ENCODE results near the gene STAT5A.

The STAT5A gene

GRCh38 chr17:42339221-42339620 lies 50.9 kb downstream of the STAT5A start:
- TF ChIP-seq CTCF (IDR thresholded peaks at IDR 0.05; ENCODE audit: insufficient read depth, low read depth, low read length, missing control alignments) = no peak
- no peak overlapping the region for H3K4me3 ChIP-seq (ENCODE audit: low read depth, low read length)

GRCh38 chr17:42340691-42341127 lies 52.4 kb downstream of the STAT5A start:
- TF ChIP-seq CTCF (IDR thresholded peaks at IDR 0.05; ENCODE audit: insufficient read depth, low read depth, low read length, missing control alignments) = no peak
- DNase-seq (ENCODE audit: low read depth) = peak; percentile 74
- no peak overlapping the region for H3K4me3 ChIP-seq (ENCODE audit: low read depth, low read length)

More at GRCh38 chr17:42339221-42339620, 50.9 kb downstream of the STAT5A start:
- no peak for DNase-seq (ENCODE audit: low read depth)

- no peak for TF ChIP-seq CTCF (IDR thresholded peaks at IDR 0.05; ENCODE audit: insufficient read depth, low read depth, low read length, missing control alignments)
- peak overlapping the region; percentile 16; the same call in 1 of the 2 replicates for H3K4me3 ChIP-seq (ENCODE audit: low read depth, low read length)
- peak; percentile 40 for DNase-seq (ENCODE audit: low read depth)
Observed at GRCh38 chr17:42341568-42341967, 53.3 kb downstream of the STAT5A start.

- no peak overlapping the region for H3K4me3 ChIP-seq (ENCODE audit: low read depth, low read length)
- DNase-seq (ENCODE audit: low read depth) = peak; percentile 59
- TF ChIP-seq CTCF (IDR thresholded peaks at IDR 0.05; ENCODE audit: insufficient read depth, low read depth, low read length, missing control alignments) = no peak
Observed at GRCh38 chr17:42342242-42343008, 54.1 kb downstream of the STAT5A start.

GRCh38 chr17:42345396-42346073 lies 57.2 kb downstream of the STAT5A start:
- TF ChIP-seq CTCF (IDR thresholded peaks at IDR 0.05; ENCODE audit: insufficient read depth, low read depth, low read length, missing control alignments) = no peak
- no peak overlapping the region for H3K4me3 ChIP-seq (ENCODE audit: low read depth, low read length)
- no peak for DNase-seq (ENCODE audit: low read depth)

GRCh38 chr17:42346481-42346880 lies 58.2 kb downstream of the STAT5A start:
- no peak overlapping the region for H3K4me3 ChIP-seq (ENCODE audit: low read depth, low read length)
- DNase-seq (ENCODE audit: low read depth) = no peak
- no peak for TF ChIP-seq CTCF (IDR thresholded peaks at IDR 0.05; ENCODE audit: insufficient read depth, low read depth, low read length, missing control alignments)

Measured in GM12865 (cell line).